Stimulated activated CD8-positive, alpha-beta memory T cell treated with anti-CD3 and anti-CD28 coated beads, Interleukin-12 subunit alpha, Interleukin-12 subunit beta, amount 100 ng/mL, for 4 hours (primary cell): ENCODE results near the gene MORN1.

Experiments
- DNase-seq: peaks from one replicate; pipeline ENCODE4 v3.0.0-alpha.2; 2020; ENCODE audit warnings: low read depth

Gene MORN1

DNA sequence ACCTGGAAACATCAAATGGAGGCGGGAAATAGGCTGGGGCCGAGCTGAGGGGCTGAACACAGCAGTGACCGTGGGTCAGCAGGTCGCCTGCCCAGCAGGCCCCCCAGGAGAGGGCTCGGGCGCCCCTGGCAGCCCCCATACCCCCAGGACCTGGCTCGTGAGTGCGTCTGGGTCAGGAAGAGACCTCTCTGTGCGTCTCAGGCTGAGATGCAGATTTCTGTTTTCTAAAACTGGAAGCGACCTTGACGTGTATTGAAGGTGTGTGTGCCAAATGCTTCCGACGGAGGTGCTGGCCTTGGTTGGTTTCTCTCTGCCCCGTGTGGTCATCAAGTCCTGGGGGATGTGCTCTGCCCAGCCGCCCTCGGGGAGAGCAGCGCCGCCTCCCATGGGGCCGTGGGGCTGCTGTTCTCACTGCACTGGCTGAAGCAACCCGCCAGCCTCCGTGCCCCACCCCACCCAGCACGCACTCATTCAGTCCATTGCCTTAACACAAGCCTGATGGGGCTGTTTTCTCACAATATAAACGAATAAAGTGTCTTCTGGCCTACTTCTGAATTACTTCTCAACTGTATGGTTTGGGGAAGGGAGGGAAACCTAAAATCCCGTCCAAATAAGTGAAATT is 13.6 kb upstream of the MORN1 start:
- DNase-seq = no peak

DNA sequence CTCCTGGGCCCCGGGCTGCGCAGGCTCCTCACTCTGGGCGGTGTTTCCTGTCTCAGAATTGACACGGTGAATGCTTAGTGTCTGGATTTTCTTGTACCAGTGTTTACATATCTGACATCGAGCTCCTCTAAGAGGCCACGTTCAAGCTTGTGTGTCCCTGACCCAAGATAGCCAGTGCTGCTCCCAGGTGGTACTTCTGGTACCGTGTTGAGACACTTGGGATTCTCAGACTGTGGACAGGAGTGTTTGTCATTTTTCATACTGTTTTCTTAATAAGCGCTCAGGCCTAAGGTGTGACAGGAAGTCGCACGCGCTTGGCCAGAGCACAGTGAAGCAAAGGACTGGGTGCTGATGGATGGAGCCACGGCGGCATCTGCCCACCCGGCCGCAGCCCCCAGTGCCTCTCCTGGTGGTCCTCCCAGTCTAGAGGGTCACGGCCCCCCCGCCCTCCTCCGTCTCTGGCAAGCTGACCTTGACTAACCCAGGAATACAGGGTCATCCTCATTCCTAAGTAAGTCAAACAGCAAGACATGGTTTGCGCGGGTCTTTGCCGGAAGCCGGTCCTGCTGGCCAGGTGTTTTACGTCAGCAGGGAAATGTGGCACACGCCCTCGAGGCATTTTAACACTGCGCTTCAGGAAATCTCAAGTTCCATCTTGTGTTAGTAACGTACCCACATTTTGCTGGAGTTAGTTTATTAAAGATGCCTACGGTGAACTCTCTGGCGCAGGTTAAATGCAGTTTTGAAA is 13.0 kb upstream of the MORN1 start:
- no peak for DNase-seq

- DNase-seq = no peak
These were observed 11.9 kb upstream of the MORN1 start for GRCh38 chr1:2403273-2403672.

GRCh38 chr1:2402420-2402819 is 11.1 kb upstream of the MORN1 start:
- no peak for DNase-seq

DNA sequence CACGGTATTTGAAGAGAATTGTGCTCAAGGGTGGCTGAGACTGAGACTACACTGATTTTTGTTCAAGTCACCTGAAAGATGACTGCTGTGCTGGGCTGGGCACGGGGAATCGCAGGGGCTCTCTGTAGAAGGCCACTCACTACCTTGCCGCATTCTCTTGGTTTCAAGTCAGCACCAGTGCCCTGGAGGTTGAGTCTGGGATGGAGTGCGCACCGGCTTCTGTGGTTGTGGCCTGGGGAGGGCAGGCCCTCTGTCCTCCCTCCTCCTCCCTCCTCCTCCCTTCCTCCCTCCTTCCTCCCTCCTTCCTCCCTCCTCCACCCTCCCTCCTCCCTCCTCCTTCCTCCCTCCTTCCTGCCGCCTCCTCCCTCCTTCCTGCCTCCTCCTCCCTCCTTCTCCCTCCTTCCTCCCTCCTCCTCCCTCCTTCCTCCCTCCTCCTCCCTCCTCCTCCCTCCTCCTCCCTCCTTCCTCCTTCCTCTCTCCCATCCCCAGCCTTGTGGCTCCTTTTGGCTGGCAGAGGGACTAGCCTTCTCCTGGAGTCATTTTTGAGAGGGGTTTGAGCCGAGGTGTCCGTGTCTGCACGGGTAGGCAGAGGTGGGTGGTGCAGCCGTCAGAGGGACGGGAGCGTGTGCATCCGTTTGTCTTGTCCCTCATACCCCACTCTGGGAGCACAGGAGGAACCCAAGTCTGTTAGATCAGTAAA is 9.7 kb upstream of the MORN1 start:
- DNase-seq = no peak

DNA sequence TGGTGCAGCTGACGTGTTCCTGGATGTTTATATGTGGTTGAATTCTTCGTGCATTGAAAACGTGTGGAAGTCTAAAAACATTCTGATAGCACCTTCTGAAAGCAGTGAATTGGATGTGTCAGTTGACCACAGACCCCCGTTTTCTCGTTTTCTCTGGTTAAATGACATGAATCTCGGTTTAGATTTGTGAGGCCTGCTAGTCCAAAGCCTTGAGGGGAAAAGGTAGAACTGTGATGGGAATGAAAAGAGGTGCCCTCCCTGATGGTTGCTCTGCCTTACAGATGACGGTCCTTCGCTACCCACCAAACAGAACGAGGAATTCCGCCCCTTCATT is 9.2 kb upstream of the MORN1 start:
- no peak for DNase-seq

DNA sequence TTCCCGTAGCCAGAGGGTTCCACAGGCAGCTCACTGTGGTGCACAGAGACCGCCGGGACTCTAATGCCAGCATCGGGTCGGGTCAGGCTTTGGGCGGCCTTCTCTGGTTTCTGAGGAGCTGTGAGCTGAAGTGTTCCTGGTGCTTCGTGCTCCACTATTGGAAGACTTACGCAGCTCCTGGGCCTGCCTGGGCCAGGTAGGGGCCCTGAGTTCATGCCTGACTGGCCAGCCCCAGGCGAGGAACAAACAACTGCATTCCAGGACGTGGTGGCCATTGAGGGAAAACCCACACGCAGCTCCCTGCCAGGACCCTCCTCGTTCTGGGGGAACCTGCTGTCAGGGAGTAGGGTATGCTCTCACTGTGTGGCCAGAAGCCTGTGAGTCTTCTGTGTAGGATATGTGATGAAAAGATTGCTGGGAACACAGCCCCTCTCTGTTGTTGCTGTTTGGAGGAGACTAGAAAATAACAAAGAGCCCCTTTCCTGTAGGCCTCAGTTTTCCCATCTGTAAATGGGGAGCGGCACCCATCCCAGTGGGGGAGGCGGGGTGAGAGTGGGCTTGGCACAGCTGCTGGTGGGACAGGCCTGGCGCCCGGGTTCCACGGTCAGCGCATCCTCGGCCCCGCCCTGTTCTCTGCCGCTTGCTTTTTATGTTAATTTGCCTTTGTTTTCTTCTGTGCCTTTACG is 8.7 kb upstream of the MORN1 start:
- no peak for DNase-seq

GRCh38 chr1:2398871-2399270 is 7.5 kb upstream of the MORN1 start:
- no peak for DNase-seq

- DNase-seq = no peak
These were observed 5.8 kb upstream of the MORN1 start for GRCh38 chr1:2397007-2397679.

- no peak for DNase-seq
These were observed 5.1 kb upstream of the MORN1 start for GRCh38 chr1:2396476-2396875.

DNA sequence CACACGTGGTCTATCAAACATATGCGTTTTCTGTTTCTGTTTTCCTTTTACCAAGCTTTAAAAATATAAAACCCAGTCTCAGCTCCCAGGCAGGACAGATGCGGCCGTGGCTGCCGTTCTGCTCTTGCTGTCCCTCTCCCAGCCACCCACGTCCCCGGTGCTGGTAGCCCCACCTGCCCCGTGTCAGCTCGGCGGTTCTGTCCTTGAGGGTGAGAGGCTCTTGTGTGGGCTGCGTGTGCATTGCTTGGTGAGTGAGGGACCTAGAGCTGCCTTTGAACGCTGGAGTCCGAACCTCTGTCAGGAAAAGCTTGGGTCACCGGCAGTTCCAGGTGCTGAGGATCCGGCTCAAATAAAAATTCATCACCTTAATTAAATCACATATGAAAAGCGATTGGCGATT is 4.7 kb upstream of the MORN1 start:
- DNase-seq = no peak

GRCh38 chr1:2395245-2395644 is 3.9 kb upstream of the MORN1 start:
- DNase-seq = no peak

DNA sequence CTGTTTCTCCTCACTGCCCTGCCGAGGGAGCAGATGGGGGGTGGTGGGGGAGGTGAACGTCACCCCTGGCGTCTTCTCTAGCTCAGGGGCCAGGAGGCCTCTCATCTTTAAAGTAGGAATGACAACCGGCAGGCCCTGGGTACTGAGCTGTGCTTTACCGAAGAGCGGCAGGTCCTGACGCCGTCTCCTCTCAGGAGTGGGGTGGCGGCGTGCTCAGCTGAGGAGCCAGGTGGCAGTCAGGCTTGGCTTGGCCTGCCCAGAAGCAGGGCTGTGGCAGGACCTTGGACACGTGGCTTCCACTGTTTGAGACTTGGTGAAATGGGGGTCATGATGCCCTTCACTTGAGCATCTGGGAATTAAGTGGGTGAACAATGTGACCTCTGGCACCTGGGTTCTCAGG is 3.4 kb upstream of the MORN1 start:
- no peak for DNase-seq

- no peak for DNase-seq
These were observed 2.9 kb upstream of the MORN1 start for GRCh38 chr1:2394220-2394619.

DNA sequence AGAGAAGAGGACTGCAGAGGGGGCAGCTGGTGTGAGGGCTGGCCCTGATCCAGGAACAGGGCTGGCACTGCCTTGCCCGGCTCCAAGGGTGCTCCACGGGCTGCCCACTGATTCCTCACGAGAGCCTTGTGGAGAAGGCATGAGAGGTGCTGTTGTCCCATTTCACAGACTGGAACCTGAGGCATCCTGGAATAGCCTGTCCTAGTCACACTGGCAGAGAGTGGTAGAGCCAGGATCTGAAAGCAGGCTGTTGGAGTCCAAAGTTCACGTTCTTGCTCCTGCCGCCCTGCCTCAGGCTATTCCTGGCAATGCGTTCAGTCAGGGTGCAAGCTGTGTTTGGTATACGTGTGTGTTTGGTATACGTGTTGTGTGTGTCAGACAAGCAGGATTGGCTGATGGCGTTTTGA is 2.1 kb upstream of the MORN1 start:
- DNase-seq = no peak

DNA sequence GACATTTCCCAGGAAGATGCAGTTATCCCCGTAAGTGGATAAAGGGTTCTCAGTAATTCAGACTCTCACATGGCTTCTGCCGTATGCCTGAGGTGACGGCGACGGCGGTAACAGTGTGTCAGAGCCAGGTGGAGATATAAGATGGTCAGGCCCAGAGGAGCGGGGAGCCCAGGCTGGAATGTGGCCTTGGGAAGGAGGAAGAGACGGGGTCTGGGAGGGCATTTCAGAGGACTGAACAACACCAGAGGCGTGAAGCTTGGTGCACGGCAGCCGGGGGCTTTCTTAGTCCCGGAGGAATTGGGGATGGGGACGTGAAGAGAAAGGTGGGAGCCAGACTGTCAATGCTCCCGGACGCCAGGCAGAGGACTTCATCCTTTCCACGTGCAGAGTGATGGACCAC is 1.3 kb upstream of the MORN1 start:
- DNase-seq = no peak

DNA sequence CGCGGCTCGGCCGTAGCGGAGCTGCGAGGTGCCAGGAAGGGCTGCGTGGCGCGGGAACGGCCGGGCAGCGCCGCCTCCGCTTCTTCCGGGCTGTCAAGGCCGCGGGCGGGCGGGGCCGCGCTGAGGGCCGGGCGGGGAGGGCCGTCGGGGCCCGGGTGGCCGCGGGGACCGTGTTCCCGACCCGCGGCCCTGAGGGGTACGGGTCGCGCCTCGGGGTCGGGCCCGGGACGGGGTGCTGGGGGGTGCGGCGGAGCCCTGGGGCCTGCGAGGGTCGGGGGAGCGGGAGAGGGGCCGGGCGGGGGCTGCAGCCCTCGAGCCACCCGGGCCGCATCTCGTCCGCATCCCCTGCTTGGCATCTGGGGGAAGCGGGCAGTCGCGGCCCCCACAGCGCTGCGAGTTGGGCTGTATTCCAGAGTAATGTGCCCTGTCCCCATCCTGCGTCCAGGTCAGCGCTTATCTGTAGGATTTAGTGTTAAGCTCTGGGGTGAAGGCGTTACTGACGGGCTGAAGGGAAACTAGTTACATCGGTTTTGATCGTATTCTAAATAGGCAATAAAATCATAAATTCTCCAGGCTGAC is 666 bp upstream of the MORN1 start:
- no peak for DNase-seq

GRCh38 chr1:2389644-2390043 is 1.7 kb downstream of the MORN1 start:
- DNase-seq = no peak

DNA sequence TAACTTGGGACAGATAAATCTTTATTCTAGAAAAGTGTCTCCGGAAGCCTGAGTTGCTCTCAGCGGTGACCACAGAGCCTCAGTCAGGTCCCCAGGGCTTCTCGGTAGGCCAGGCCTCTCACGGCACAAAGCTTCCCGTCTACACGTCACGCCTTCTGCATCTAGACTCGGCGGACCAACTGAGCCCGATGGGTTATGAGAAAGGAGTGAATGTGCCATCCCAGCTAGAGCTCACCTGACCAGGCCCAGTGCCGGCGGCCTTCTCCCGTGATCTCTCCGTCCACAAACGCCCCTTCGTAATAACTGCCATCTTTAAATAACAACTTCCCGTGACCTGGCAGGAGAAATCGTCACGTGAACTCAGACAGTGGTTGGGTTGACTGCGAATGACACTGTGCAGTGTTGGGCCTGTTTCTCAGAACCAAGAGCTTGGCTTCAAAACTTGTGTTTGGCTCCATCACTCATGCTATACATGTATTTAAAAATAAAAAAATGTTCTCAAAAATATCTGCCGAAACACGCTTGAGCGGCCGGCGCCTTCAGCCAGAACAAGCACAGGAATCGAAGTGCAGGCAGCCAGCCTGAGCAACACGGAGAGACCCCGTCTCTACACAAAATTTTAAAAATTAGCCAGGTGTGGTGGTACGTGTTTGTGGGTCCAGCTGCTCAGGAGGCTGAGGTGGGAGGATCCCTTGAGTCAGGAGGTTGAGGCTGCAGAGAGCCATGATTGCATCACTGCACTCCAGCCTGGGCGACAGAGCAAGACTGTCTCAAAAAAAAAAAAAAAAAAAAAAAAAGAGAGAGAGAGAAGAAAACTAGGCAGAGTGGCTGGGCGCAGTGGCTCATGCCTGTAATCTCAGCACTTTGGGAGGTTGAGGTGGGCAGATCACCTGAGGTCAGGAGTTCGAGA is 3.1 kb downstream of the MORN1 start:
- no peak for DNase-seq

- DNase-seq = no peak
These were observed 4.4 kb downstream of the MORN1 start for GRCh38 chr1:2386636-2387611.
